IPS DF 6.9 (cell line): ENCODE data around the gene ELP2.
"Not testable (repeated sequence)": the region's sequence is repeated elsewhere in the genome, so short reads cannot be mapped to it uniquely, and the experiment has no call there.

Experiments used
- DNase-seq: peaks from one replicate; pipeline ENCODE4 v3.0.0-alpha.2; 2013; ENCODE audit warnings: low read depth, low spot score
- H3K27ac ChIP-seq: one replicate; pipeline ENCODE4 v1.5.1; 2013; ENCODE audit warnings: low read length, control low read depth
- H3K27me3 ChIP-seq: 2 replicates; pipeline ENCODE4 v1.6.1; 2013; ENCODE audit warnings: mild to moderate bottlenecking, low read length; ENCODE audit not compliant: control insufficient read depth, insufficient read depth
- H3K36me3 ChIP-seq: 2 replicates; pipeline ENCODE4 v1.6.1; 2013; ENCODE audit warnings: low read length; ENCODE audit not compliant: control insufficient read depth, insufficient read depth
- H3K4me1 ChIP-seq: 2 replicates; pipeline ENCODE4 v1.6.1; 2013; ENCODE audit warnings: low read length; ENCODE audit not compliant: control insufficient read depth, insufficient read depth
- H3K4me3 ChIP-seq: 2 replicates; pipeline ENCODE4 v1.5.1; 2013; ENCODE audit warnings: mild to moderate bottlenecking, low read length
- H3K9me3 ChIP-seq: 2 replicates; pipeline ENCODE4 v1.6.1; 2013; ENCODE audit warnings: low read length, inconsistent platforms; ENCODE audit not compliant: control insufficient read depth, insufficient read depth
- WGBS: extraction: QIAGEN DNeasy Blood & Tissue Kit; methylation state at CpG from one replicate; pipeline ENCODE4 v1.1.7; 2013; ENCODE audit warnings: mixed read lengths, missing lambda C conversion rate; ENCODE audit not compliant: insufficient read length, insufficient coverage; 5-methylcytosine and 5-hydroxymethylcytosine counted together

Gene ELP2

DNA sequence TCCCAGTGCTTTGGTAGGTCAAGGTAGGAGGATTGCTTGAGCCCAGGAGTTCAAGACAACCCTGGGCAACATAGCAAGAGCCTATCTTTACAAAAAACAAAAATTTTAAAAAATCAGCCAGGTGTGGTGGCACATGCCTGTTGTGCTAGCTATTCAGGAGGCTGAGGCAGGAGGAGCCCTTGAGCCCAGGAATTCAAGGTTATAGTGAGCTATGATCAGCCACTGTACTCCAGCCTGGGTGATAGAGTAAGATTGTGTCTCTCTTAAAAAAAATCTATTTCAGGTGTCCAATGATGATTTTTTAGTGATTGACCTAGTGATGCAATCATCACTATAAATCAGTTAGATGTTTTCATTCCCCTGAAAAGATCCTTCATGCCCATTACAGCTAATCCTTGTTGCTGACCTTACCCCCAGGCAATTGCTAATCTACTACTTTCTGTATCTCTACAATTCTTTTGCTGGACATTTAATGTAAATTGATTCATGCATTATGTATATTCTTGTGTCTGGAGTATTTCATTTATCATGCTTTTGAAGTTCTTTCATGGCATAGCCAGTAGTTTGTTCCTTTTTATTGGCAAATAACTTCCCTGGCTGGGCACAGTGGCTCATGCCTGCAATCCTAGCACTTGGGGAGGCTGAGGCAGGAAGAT is 67.9 kb downstream of the ELP2 start:
- Histone ChIP-seq H3K9me3 (no peaks in the 10 kb centered on the region), H3K4me3 (no peak overlapping the region), H3K4me1 (no peaks in the 10 kb centered on the region), H3K27me3 (no peaks in the 10 kb centered on the region), H3K27ac (no peak overlapping the region), H3K36me3 (no peaks in the 10 kb centered on the region)
- no peak for DNase-seq

DNA sequence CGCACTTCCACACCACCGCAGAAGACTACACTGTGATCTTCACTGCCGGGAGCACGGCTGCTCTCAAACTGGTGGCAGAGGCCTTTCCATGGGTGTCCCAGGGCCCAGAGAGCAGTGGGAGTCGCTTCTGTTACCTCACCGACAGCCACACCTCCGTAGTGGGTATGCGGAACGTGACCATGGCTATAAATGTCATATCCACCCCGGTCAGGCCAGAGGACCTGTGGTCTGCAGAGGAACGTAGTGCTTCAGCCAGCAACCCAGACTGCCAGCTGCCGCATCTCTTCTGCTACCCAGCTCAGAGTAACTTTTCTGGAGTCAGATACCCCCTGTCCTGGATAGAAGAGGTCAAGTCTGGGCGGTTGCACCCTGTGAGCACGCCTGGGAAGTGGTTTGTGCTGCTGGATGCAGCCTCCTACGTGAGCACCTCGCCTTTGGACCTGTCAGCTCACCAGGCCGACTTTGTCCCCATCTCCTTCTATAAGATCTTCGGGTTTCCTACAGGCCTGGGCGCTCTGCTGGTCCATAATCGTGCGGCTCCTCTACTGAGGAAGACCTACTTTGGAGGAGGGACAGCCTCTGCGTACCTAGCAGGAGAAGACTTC is 70.1 kb downstream of the ELP2 start:
- no peak overlapping the region for H3K4me3 ChIP-seq
- H3K27ac ChIP-seq, result no peak overlapping the region
- no peaks in the 10 kb centered on the region for H3K27me3 ChIP-seq
- no CpG with 5 or more reads among the region's 22 CpGs for WGBS
- no peaks in the 10 kb centered on the region for H3K4me1 ChIP-seq
- H3K36me3 ChIP-seq, result no peaks in the 10 kb centered on the region
- no peak for DNase-seq
- no peaks in the 10 kb centered on the region for H3K9me3 ChIP-seq

DNA sequence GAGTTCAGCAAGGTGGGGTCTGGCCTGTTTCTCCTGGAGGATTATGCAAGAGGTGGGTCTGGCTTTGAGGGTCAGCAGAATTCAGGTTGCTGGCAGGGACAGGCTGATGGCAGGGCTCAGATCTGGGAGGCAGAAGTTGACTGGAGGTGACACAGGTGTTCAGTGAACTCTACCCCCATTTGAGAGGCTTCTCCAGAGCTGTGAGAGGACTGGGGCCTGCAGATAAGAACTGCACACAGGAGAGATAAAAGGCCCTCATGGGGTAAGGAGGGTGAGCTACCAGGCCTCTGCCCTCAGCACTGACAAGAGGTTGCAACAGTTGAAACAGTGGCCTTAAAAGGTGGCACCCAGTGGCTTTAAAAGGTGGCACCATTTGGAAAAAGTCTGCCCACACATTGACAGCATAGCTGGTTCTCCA is 70.7 kb downstream of the ELP2 start:
- DNase-seq, result no peak
- H3K4me1 ChIP-seq, result no peaks in the 10 kb centered on the region
- H3K9me3 ChIP-seq, result no peaks in the 10 kb centered on the region
- no peak overlapping the region for H3K27ac ChIP-seq
- no peak overlapping the region for H3K4me3 ChIP-seq
- no peaks in the 10 kb centered on the region for H3K36me3 ChIP-seq
- no peaks in the 10 kb centered on the region for H3K27me3 ChIP-seq

DNA sequence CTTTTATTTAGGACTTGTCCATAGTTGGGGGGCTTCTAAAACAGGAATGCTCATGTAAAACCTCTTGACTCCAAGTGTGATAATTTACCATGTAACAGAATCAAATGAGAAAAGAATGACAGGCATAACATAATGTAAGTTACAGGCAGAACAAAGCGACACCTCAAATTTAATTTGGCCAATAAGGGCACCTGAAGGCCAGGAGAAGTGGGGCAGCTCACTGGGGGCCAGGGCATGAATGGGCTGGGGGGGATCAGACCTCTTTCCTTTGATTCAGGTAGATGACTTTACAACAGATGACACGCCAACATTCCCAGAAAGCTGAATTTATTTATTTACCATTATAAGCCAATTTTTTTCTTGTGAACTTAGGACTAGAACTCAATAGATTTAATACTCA is 72.1 kb downstream of the ELP2 start:
- Histone ChIP-seq H3K4me1 (no peaks in the 10 kb centered on the region), H3K9me3 (no peaks in the 10 kb centered on the region), H3K4me3 (no peak overlapping the region), H3K36me3 (no peaks in the 10 kb centered on the region), H3K27me3 (no peaks in the 10 kb centered on the region), H3K27ac (no peak overlapping the region)
- DNase-seq, result no peak
- WGBS, result no CpG with 5 or more reads among the region's 2 CpGs

DNA sequence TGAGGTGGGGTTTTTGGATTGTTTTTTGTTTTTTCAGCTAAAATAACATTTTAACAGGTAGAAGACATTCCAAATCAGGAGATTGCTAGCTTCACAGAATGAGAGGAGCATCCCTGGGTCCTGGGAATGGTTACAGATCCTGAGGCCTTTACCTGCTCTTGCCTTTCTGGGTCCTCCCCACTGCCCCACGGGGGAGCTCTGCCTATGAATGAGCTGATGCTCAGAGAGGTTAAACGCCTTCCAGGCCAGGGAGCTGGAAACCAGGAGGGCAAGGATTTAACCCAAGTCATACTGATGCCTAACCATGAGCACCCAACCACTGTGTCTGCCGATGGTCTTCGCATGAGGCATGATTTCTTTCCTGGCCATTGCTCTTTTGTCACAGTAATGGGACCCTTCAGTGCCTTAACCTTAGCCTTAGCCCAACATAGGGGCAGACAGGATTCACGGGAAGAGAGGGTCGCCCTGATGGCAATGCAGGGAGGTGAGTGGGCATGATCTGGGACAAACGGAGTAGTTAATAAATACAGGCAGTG is 73.7 kb downstream of the ELP2 start:
- H3K4me1 ChIP-seq, result no peaks in the 10 kb centered on the region
- no peaks in the 10 kb centered on the region for H3K36me3 ChIP-seq
- no peaks in the 10 kb centered on the region for H3K9me3 ChIP-seq
- no peaks in the 10 kb centered on the region for H3K27me3 ChIP-seq
- DNase-seq, result no peak
- WGBS, result no CpG with 5 or more reads among the region's 7 CpGs
- H3K27ac ChIP-seq, result no peak overlapping the region
- H3K4me3 ChIP-seq, result no peak overlapping the region

DNA sequence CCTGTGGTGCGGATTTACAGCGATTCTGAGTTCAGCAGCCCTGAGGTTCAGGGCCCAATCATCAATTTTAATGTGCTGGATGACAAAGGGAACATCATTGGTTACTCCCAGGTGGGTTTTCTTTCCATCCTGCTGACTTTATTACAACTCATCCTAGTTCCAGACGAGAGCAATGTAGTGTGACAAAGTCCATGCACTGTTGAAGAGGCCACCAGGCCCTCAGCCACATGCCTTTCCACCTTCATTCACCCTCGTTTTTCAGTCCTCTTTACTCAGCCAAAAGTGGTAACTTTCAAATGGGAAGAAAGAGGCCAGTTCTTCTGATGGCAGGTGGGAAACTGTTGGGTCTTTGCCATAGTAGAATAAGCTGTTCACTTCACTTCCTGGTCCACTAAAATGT is 75.5 kb downstream of the ELP2 start:
- no CpG with 5 or more reads among the region's 4 CpGs for WGBS
- Histone ChIP-seq H3K4me3 (no peak overlapping the region), H3K9me3 (no peaks in the 10 kb centered on the region), H3K27me3 (no peaks in the 10 kb centered on the region), H3K36me3 (no peaks in the 10 kb centered on the region), H3K27ac (no peak overlapping the region), H3K4me1 (no peaks in the 10 kb centered on the region)
- no peak for DNase-seq

DNA sequence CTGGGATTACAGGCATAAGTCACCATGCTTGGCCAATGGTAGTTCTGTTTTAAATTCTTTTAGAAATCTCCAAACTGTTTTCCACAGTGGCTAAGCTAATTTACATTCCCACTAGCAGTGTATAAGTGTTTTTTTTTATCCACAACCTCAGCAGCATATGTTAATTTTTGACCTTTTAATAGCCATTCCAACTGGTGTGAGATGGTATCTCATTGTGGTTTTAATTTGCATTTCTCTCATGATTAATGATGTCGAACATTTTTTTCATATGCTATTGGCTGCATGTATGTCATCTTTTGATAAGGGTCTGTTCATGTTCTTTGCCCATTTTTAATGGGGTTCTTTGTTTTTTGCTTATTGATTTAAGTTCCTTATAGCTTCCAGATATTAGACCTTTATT is 77.6 kb downstream of the ELP2 start:
- no peak for DNase-seq
- WGBS, result no CpG with 5 or more reads among the region's 1 CpG
- Histone ChIP-seq H3K27ac (no peak overlapping the region), H3K36me3 (no peaks in the 10 kb centered on the region), H3K4me1 (no peaks in the 10 kb centered on the region), H3K9me3 (no peaks in the 10 kb centered on the region), H3K4me3 (no peak overlapping the region), H3K27me3 (no peaks in the 10 kb centered on the region)

DNA sequence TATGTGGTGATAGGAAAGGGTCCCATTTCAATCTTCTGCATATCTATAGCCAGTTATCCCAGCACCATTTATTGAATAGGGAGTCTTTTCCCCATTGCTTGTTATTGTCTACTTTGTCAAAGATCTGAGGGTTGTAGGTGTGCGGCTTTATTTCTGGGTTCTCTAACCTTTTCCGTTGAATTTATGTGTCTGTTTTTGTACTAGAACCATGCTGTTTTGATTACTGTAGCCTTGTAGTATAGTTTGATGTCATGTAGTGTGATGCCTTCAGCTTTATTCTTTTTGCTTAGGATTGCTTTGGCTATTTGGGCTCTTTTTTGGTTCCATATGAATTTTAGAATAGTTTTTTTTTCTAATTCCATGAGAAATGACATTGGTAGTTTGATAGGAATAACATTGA is 78.3 kb downstream of the ELP2 start:
- H3K9me3 ChIP-seq, H3K4me3 ChIP-seq, H3K27ac ChIP-seq, DNase-seq, H3K36me3 ChIP-seq, H3K27me3 ChIP-seq, H3K4me1 ChIP-seq: not testable (repeated sequence)
- WGBS, result no CpG with 5 or more reads among the region's 2 CpGs

DNA sequence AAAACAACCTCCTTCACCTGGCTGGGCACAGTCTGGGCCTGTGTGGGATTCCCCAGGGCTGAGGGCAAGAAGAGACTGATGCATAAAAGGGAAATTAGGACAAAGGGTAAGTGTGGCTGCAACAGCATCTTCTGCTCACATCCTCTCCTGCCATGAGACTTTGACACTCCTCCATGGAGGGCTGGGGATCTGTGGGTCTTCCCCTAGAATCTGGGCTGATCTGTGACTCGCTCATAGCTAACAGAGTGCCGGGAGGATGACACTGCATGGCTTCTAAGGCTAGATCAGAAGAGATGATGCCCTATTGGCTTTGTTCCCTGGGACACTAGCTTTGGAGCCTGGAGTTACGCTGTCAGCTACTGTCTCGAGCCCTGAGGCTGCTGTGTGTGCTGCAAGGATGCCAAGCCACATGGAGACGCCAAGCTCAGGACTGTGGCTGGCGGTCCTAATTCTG is 81.9 kb downstream of the ELP2 start:
- no peaks in the 10 kb centered on the region for H3K9me3 ChIP-seq
- no peak for DNase-seq
- WGBS, result no CpG with 5 or more reads among the region's 6 CpGs
- no peak overlapping the region for H3K27ac ChIP-seq
- no peak overlapping the region for H3K4me3 ChIP-seq
- no peaks in the 10 kb centered on the region for H3K27me3 ChIP-seq
- no peaks in the 10 kb centered on the region for H3K4me1 ChIP-seq
- H3K36me3 ChIP-seq, result no peaks in the 10 kb centered on the region

DNA sequence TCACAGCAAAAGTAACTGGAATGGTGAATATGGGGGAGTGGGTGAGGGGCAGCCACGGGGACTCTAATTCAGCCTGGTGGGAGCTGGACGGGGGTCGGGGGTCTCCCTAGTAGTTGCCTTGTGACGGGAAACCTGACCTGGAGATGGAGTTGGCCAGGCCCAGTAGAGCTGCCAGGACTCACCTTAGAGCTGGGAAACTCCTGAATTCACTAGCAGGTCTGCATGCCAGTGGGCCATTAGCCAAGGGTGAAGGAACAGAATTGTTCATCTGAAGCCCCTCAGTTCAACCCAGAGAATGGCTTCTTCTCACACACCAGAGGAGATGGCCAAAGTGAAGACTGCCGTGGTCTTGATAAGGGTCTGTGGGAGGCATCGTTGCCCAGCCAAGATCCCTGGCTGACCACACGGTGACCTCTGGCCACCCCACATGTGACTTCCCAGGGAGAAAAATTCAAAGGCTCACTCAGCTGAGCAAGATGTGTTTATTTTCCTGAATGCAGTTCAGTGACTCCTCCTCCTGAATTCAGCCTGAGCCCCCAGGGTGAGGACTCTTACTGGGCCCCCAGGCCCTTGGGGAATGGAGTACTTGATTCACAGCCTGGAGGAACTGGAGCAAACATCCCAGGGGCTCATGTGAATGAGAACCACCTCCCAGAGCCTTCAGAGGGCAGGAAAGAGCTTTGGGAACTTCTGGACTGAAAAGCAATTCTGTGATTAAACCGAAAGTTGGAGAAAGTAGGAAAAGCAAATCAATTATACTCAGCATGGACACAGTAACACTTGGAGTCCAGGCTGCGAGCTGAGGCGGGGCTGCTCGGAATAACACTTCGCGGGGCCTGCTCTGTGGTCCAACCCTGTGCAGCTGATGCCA is 82.8 kb downstream of the ELP2 start:
- Histone ChIP-seq H3K27ac (no peak overlapping the region), H3K4me1 (no peaks in the 10 kb centered on the region), H3K36me3 (no peaks in the 10 kb centered on the region), H3K9me3 (no peaks in the 10 kb centered on the region), H3K27me3 (no peaks in the 10 kb centered on the region), H3K4me3 (no peak overlapping the region)
- DNase-seq, result no peak
- no CpG with 5 or more reads among the region's 13 CpGs for WGBS
